IPS-15b (cell line): ENCODE data around the gene PTPN14.
"Not testable (repeated sequence)": the region's sequence is repeated elsewhere in the genome, so short reads cannot be mapped to it uniquely, and the experiment has no call there.

Experiments used
- H3K27me3 ChIP-seq: one replicate; pipeline ENCODE4 v1.6.1; 2013; ENCODE audit warnings: low read length; ENCODE audit not compliant: control insufficient read depth, insufficient read depth
- H3K36me3 ChIP-seq: one replicate; pipeline ENCODE4 v1.6.1; 2013; ENCODE audit warnings: low read length; ENCODE audit not compliant: control insufficient read depth, insufficient read depth
- H3K4me1 ChIP-seq: one replicate; pipeline ENCODE4 v1.6.1; 2013; ENCODE audit warnings: mild to moderate bottlenecking, low read length; ENCODE audit not compliant: control insufficient read depth, insufficient read depth
- H3K4me3 ChIP-seq: one replicate; pipeline ENCODE4 v1.5.1; 2013; ENCODE audit warnings: low read depth, low read length
- H3K9ac ChIP-seq: one replicate; pipeline ENCODE4 v1.6.1; 2013; ENCODE audit warnings: low read depth, mild to moderate bottlenecking, low read length
- H3K9me3 ChIP-seq: one replicate; pipeline ENCODE4 v1.6.1; 2013; ENCODE audit warnings: mild to moderate bottlenecking, low read length; ENCODE audit not compliant: control insufficient read depth, insufficient read depth

Gene PTPN14

DNA sequence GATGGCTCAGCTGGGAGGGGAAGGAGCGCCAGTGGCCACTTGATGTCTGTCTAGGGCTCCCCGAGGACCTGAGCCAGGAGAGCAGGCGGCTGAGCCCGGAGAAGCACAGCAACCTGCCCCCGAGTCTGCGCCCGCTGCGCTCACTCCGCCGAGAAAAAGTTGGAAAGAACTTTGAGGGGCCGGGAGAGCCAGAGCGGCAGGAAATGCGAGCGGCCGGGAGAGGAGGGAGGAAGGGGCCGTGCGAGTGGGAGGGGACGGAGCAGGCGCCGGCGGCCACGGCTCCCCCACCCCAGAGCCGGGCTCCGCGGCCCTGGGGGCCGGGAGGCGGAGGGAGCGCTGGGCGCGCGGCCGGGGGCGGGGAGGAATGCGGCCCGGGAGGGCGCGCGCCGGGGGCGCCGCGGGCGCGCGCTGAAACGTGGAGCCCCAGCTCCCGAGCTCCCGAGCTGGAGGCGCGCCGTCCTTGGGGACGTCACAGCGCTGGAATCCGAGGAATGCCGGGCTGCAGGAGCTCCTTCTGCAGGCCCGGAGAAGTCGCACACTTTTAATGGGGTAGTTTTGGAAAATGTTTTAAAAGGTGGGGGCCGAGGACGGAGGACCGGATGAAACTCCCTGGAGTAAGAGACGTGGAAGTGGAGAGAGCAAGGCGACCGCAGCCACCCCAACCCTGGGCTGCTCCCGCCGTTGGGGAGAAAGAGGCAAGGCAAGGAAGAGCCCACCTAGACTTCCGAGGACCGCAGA lies at the start of gene PTPN14:
Gene PTPN14 (minus strand): TSS at position 167 of the 738 bp plus-strand sequence. CDS start 86,799 bp downstream, outside the sequence.
- Histone ChIP-seq H3K27me3 (no peaks in the 10 kb centered on the region), H3K4me3 (peak within 1 kb of the TSS; percentile 90), H3K9ac (peak within 1 kb of the TSS; percentile 96), H3K36me3 (no peaks in the 10 kb centered on the region), H3K4me1 (peaks cover 12% of the 10 kb centered on the region), H3K9me3 (no peaks in the 10 kb centered on the region)

- Histone ChIP-seq H3K36me3 (no peaks in the 10 kb centered on the region), H3K9ac (no peak overlapping the region), H3K4me3 (no peak overlapping the region), H3K27me3 (no peaks in the 10 kb centered on the region), H3K9me3 (no peaks in the 10 kb centered on the region), H3K4me1 (no peaks in the 10 kb centered on the region)
Measured at GRCh38 chr1:214593158-214593557, 41.8 kb upstream of the PTPN14 start.

DNA sequence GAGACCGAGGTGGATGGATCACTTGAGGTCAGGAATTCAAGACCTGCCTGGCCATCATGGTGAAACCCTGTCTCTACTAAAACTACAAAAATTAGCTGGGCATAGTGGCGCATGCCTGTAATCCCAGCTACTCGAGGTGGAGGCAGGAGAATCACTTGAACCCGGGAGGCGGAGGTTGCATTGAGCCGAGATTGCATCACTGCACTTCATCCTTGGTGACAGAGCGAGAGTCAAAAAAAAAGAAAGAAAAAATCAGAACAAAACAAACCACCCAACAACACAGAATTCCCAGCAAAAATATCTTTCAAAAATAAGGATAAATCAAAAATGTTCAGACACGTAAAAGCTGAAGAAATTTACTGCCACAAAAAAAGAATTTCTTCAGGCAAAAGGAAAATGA lies 40.5 kb upstream of the PTPN14 start:
- not testable (repeated sequence) for H3K27me3 ChIP-seq, H3K36me3 ChIP-seq, H3K9ac ChIP-seq

GRCh38 chr1:214590696-214591095 lies 39.3 kb upstream of the PTPN14 start:
- Histone ChIP-seq H3K4me3 (no peak overlapping the region), H3K4me1 (no peaks in the 10 kb centered on the region), H3K9me3 (no peaks in the 10 kb centered on the region), H3K27me3 (no peaks in the 10 kb centered on the region), H3K9ac (no peak overlapping the region), H3K36me3 (no peaks in the 10 kb centered on the region)

More for the DNA sequence above, 40.5 kb upstream of the PTPN14 start:
- H3K4me1 ChIP-seq, H3K4me3 ChIP-seq, H3K9me3 ChIP-seq: not testable (repeated sequence)

GRCh38 chr1:214588963-214589597 lies 37.7 kb upstream of the PTPN14 start:
- H3K27me3 ChIP-seq = no peaks in the 10 kb centered on the region
- H3K36me3 ChIP-seq = no peaks in the 10 kb centered on the region
- no peak overlapping the region for H3K9ac ChIP-seq
- H3K9me3 ChIP-seq = no peaks in the 10 kb centered on the region
- no peak overlapping the region for H3K4me3 ChIP-seq
- no peaks in the 10 kb centered on the region for H3K4me1 ChIP-seq

DNA sequence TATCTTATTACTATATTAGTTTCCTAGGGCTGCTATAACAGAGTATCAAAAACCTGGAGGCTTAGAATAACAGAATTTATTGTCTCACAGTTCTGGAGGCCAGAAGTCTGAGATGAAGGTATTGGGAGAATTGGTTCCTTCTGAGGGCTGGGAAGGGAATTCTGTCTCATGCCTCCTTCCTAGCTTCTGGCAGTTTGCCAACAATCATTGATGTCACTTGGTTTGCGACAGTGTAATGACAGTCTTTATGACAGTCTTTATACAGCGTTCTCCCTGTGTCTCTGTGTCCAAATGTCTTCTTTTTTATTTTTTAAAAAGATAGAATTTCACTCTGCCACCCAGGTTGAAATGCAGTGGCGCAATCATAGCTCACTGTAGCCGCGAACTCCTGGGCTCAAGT lies 35.8 kb upstream of the PTPN14 start:
- no peaks in the 10 kb centered on the region for H3K27me3 ChIP-seq
- H3K36me3 ChIP-seq = no peaks in the 10 kb centered on the region
- H3K9me3 ChIP-seq = no peaks in the 10 kb centered on the region
- no peak overlapping the region for H3K4me3 ChIP-seq
- peaks cover 5% of the 10 kb centered on the region for H3K4me1 ChIP-seq
- H3K9ac ChIP-seq = no peak overlapping the region

- H3K4me3 ChIP-seq = no peak overlapping the region
- no peak overlapping the region for H3K9ac ChIP-seq
- H3K36me3 ChIP-seq = no peaks in the 10 kb centered on the region
- no peaks in the 10 kb centered on the region for H3K27me3 ChIP-seq
- peaks cover 11% of the 10 kb centered on the region for H3K4me1 ChIP-seq
- no peaks in the 10 kb centered on the region for H3K9me3 ChIP-seq
Measured at GRCh38 chr1:214586621-214587020, 35.2 kb upstream of the PTPN14 start.

DNA sequence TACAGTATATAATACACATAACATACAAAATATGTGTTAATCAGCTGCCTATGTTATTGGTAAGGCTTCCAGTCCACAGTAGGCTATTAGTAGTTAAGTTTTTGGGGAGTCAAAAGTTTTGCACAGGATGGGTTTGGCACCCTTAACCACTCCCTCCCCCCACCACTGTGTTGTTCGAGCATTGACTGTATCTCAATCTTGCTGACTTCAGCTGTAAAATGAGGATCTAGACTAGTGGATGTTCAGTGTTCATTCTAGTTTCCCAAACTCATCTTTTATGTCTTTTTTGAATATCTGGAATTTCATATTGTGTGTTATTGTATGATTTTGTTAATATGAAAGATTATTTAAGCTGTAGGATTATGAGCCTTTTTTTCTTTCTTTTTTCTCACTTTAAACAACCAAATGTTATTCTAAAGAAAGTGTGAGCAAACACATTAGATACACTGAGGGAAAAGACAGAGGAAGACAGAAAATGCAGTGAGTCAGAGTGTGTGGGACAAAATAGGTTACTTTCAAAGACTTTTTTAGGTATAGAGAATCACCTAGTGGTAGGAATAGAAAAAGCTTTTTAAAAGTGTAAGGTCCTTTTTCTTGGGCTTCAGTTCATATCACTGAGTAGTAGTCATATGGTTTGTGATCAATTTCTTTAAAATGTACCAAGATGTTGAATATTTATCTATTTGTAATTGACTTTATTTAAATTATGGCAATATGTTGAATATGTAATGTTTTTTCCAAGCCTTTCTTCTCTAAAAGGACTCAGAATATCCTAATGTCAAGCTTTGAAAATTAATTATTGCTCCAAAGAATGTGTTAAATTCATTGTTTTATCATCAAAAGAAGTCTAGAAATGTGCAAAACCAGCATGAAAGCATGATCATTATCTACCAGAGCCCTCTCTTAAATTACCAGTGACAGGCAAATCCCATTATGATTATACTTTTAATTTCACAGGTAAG lies 33.7 kb upstream of the PTPN14 start:
- no peak overlapping the region for H3K9ac ChIP-seq
- H3K36me3 ChIP-seq = no peaks in the 10 kb centered on the region
- no peaks in the 10 kb centered on the region for H3K27me3 ChIP-seq
- no peak overlapping the region for H3K4me3 ChIP-seq
- no peaks in the 10 kb centered on the region for H3K9me3 ChIP-seq
- H3K4me1 ChIP-seq = peaks cover 12% of the 10 kb centered on the region

DNA sequence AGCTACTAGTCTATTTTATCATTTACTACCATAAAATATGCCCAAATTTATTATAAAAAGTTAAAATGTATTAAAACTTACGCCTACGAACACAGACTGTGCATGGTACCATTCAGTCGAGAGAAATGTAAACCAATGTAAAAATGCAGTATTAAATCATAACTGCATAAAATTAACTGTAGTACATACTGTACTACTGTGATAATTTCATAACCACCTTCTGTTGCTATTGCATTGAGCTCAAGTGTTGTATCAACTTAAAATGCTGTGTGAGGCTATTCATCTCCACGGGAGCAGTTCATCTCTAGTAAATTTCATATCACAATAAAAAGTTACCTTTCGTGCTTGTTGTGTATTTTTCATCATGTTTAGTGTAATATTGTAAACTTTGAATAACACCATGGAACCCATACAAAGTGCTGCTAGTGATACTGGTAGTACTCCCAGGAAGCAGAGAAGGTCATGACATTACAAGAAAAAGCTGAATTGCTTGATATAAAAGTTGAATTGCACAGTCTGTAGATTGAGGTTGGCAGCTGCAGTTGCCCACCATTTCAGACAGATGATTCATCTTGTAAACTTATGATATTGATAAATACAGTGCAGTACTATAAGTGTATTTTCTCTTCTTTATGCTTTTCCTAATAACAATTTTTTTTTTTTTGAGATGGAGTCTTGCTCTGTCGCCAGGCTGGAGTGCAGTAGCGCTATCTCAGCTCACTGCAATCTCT lies 32.6 kb upstream of the PTPN14 start:
- Histone ChIP-seq H3K9ac (no peak overlapping the region), H3K4me3 (no peak overlapping the region), H3K36me3 (no peaks in the 10 kb centered on the region), H3K9me3 (no peaks in the 10 kb centered on the region), H3K4me1 (peaks cover 12% of the 10 kb centered on the region), H3K27me3 (no peaks in the 10 kb centered on the region)

DNA sequence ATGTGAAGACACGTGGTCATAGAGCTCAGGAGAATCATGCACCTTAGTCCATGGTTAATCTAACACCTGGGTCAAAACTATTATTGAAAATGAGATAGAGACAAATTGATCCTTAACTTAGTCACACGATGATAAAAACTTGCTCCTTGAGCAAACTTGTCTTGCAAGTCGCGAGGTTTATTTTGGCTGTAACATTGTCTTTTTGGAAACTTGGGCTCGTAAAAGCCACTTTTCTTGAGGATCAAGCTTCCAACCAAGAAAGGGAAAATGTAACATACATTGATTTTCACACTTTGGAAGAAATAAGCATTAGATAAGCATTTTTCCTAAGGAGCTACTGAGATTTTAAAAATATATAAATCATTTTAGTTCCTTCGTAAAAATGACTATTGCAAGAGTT lies 31.7 kb upstream of the PTPN14 start:
- H3K9ac ChIP-seq = no peak overlapping the region
- H3K4me3 ChIP-seq = no peak overlapping the region
- no peaks in the 10 kb centered on the region for H3K36me3 ChIP-seq

GRCh38 chr1:214582289-214582891 lies 31.0 kb upstream of the PTPN14 start:
- Histone ChIP-seq H3K27me3 (no peaks in the 10 kb centered on the region), H3K9ac (no peak overlapping the region), H3K36me3 (no peaks in the 10 kb centered on the region), H3K4me3 (no peak overlapping the region), H3K9me3 (no peaks in the 10 kb centered on the region), H3K4me1 (peaks cover 12% of the 10 kb centered on the region)

More for the DNA sequence above, 31.7 kb upstream of the PTPN14 start:
- H3K27me3 ChIP-seq = no peaks in the 10 kb centered on the region
- no peaks in the 10 kb centered on the region for H3K9me3 ChIP-seq
- peaks cover 12% of the 10 kb centered on the region for H3K4me1 ChIP-seq
